Upper lobe of left lung (tissue), 6 donors: ENCODE results near the gene SPRR1A. TPM values are rescaled to one million over a fixed set of nuclear protein-coding genes. Genes with fewer than 3 reads are reported as not detected.

Source experiments
- ATAC-seq, 2 donors: fragments of 200-7000 bp; cut with Tn5 transposase; one replicate each; pipeline ENCODE4 v1.9.1; 2022; ENCODE audit warnings: mild to moderate bottlenecking in 2 of 2, moderate library complexity in 2 of 2; ENCODE audit not compliant: low FRiP score in 2 of 2
- DNase-seq, 2 donors: peaks; one replicate each; pipeline ENCODE4 v3.0.0-alpha.2; 2019 to 2020
- H3K27ac ChIP-seq, 4 donors: fragments of 200-600 bp; sonication (generic); one replicate each; pipeline ENCODE4 v1.5.1; 2016 to 2019
- H3K27me3 ChIP-seq, 4 donors: fragments of 200-600 bp; sonication (generic); one replicate each; pipeline ENCODE4 v1.5.1; 2017 to 2019
- H3K36me3 ChIP-seq, 4 donors: fragments of 200-600 bp; sonication (generic); one replicate each; pipeline ENCODE4 v1.5.1; 2016 to 2019
- H3K4me1 ChIP-seq, 4 donors: fragments of 200-600 bp; sonication (generic); one replicate each; pipeline ENCODE4 v1.5.1; 2018 to 2019
- H3K4me3 ChIP-seq, 4 donors: fragments of 200-600 bp; sonication (generic); one replicate each; pipeline ENCODE4 v1.5.1; 2017 to 2019; ENCODE audit warnings: mild to moderate bottlenecking in 2 of 4, moderate library complexity in 1 of 4
- H3K9me3 ChIP-seq, 4 donors: fragments of 200-600 bp; sonication (generic); one replicate each; pipeline ENCODE4 v1.5.1; 2018 to 2019
- EP300 ChIP-seq, 4 donors: sonication (generic); formaldehyde crosslinking; IDR thresholded peaks; one replicate each; pipeline ENCODE4 v1.5.1; 2017; ENCODE audit warnings: antibody characterized with exemption in 4 of 4, control low read depth in 2 of 4
- POLR2A ChIP-seq, 4 donors: fragments of 450-650 bp; IDR thresholded peaks; one replicate each; pipeline ENCODE4 v1.5.1; 2016 to 2017; ENCODE audit warnings: antibody characterized with exemption in 4 of 4, mild to moderate bottlenecking in 2 of 4
- POLR2AphosphoS5 ChIP-seq, 2 donors: sonication (generic); formaldehyde crosslinking; IDR thresholded peaks; one replicate each; pipeline ENCODE4 v1.5.1; 2017; ENCODE audit warnings: antibody characterized with exemption in 2 of 2
- WGBS, 2 donors: methylation state at CpG; one replicate each; pipeline ENCODE4 v1.1.5; 2017 to 2018; 5-methylcytosine and 5-hydroxymethylcytosine counted together
- small RNA-seq, 4 donors: library from RNA; depleted of rRNA; stranded (forward); fragments of <200 nt; gene quantifications; one replicate each; pipeline ENCODE3, GENCODE V24; 2016
- total RNA-seq, 6 donors: library from RNA; depleted of rRNA in 4 of 6; stranded (reverse); fragments of >200 nt in 4 of 6; gene quantifications; one replicate each; pipeline versions ENCODE4 v1.1.0 to v1.2.1, GENCODE V29; 2016 to 2021
- TF ChIP-seq, protein P1 (sequence below), 6 experiments: fragments of 450-650 bp in 4 of 6; fragments of 200-600 bp in 2 of 6; sonication (generic) in 2 of 6; IDR thresholded peaks; one replicate each; pipeline ENCODE4 v1.5.1; 2016 to 2019; ENCODE audit warnings: antibody characterized with exemption in 6 of 6
- donor health status: DM: no; HTN: no; CAD: no; lungs with moderate emphysema.
- donor health status: DM: no; HTN: yes; CAD: no; lungs with severe emphysema.

The SPRR1A gene
- total RNA-seq, 6 donors from 2014 or later: not detected

DNA sequence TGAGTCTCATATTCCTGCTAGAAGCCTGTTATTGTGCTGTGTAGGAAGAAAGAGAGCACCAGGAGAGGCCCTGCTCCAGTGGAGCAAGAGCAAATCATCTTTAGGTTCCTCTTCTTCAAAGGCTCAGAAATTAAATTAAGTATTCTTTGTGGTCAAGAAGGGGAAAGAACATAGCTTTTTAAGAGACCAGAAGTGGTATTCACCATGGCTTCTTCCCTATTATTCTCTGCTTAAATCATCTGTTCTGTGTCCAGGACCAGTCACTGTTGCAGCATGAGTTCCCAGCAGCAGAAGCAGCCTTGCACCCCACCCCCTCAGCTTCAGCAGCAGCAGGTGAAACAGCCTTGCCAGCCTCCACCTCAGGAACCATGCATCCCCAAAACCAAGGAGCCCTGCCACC lies 48.2 kb downstream of the SPRR1A start:
- no peaks in the 10 kb centered on the region for H3K9me3 ChIP-seq
- TF ChIP-seq, protein P1, sequence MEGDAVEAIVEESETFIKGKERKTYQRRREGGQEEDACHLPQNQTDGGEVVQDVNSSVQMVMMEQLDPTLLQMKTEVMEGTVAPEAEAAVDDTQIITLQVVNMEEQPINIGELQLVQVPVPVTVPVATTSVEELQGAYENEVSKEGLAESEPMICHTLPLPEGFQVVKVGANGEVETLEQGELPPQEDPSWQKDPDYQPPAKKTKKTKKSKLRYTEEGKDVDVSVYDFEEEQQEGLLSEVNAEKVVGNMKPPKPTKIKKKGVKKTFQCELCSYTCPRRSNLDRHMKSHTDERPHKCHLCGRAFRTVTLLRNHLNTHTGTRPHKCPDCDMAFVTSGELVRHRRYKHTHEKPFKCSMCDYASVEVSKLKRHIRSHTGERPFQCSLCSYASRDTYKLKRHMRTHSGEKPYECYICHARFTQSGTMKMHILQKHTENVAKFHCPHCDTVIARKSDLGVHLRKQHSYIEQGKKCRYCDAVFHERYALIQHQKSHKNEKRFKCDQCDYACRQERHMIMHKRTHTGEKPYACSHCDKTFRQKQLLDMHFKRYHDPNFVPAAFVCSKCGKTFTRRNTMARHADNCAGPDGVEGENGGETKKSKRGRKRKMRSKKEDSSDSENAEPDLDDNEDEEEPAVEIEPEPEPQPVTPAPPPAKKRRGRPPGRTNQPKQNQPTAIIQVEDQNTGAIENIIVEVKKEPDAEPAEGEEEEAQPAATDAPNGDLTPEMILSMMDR (IDR thresholded peaks at IDR 0.05): no peak
- TF ChIP-seq POLR2A (IDR thresholded peaks at IDR 0.05) (no peak), EP300 (IDR thresholded peaks at IDR 0.05) (no peak), POLR2AphosphoS5 (IDR thresholded peaks at IDR 0.05) (no peak)
- ATAC-seq (no peak), DNase-seq (no peak)
- H3K4me1 ChIP-seq: no peaks in the 10 kb centered on the region
- H3K36me3 ChIP-seq: no peaks in the 10 kb centered on the region
- H3K27ac ChIP-seq: no peak overlapping the region
- H3K4me3 ChIP-seq: no peak overlapping the region
- H3K27me3 ChIP-seq: no peaks in the 10 kb centered on the region

DNA sequence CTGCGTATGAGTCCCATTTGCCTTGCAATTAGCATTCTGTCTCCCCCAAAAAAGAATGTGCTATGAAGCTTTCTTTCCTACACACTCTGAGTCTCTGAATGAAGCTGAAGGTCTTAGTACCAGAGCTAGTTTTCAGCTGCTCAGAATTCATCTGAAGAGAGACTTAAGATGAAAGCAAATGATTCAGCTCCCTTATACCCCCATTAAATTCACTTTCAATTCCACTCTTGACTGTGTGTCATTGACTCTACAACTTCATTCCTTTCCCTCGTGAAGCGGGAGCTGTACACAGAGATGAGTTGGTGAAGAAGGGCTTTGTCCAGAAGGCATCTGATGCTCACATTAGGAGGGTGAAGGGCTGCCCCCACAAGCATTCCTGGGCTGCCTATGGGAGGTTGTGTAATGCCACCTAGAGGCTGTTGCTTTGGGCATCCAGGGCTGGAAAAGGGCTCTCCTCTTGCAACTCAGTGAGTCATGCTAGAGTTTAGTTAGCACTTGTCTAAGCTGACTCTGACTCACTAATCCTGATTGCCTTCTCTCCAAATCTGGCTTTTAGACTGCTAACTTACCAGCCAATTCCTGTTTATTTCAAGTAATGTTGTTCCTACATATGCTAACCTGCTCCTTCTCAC lies 48.9 kb downstream of the SPRR1A start:
- TF ChIP-seq EP300 (IDR thresholded peaks at IDR 0.05): no peak
- TF ChIP-seq POLR2A (IDR thresholded peaks at IDR 0.05): no peak
- no peak for TF ChIP-seq POLR2AphosphoS5 (IDR thresholded peaks at IDR 0.05)
- TF ChIP-seq, protein P1 (IDR thresholded peaks at IDR 0.05): no peak
- no peaks in the 10 kb centered on the region for H3K4me1 ChIP-seq
- ATAC-seq (peak; percentile 43 to 62), DNase-seq (peak in 1 of 2 donors; percentile 51)
- no peak overlapping the region for H3K27ac ChIP-seq
- no peaks in the 10 kb centered on the region for H3K27me3 ChIP-seq
- no peak overlapping the region for H3K4me3 ChIP-seq
- no peaks in the 10 kb centered on the region for H3K9me3 ChIP-seq
- WGBS, 2 donors: 54 to 61% methylated on average over 3 of the region's 3 CpGs
- no peaks in the 10 kb centered on the region for H3K36me3 ChIP-seq

DNA sequence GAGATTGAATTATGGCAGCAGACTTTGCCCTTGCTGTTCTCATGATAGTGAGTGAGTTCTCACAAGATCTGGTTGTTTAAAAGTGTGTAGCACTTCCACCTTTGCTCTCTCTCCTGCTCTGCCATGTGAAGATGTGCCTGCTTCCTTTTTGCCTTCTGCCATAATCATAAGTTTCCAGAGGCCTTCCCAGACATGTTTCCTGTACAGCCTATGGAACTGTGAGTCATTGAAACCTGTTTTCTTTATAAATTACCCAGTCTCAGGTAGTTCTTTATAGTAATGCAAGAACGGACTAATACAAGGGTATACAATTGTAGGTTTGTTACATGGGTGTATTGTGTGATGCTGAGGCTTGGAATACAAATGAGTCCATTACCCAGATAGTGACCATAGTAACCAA lies 51.3 kb downstream of the SPRR1A start:
- no peaks in the 10 kb centered on the region for H3K36me3 ChIP-seq
- TF ChIP-seq EP300 (IDR thresholded peaks at IDR 0.05) (no peak), POLR2A (IDR thresholded peaks at IDR 0.05) (no peak), POLR2AphosphoS5 (IDR thresholded peaks at IDR 0.05) (no peak)
- TF ChIP-seq, protein P1 (IDR thresholded peaks at IDR 0.05): no peak
- H3K9me3 ChIP-seq: no peaks in the 10 kb centered on the region
- no peaks in the 10 kb centered on the region for H3K4me1 ChIP-seq
- no peak overlapping the region for H3K27ac ChIP-seq
- ATAC-seq (no peak), DNase-seq (no peak)
- H3K4me3 ChIP-seq: no peak overlapping the region
- no peaks in the 10 kb centered on the region for H3K27me3 ChIP-seq
- WGBS, 2 donors: 70 to 89% methylated on average over 1 of the region's 1 CpG

Small RNA genes within 50 kb of the gene (small RNA-seq; reads per million reads assigned to genes)
- gene AL356867.1: 0 reads per million in 4 donors
- gene RF00322: 0 reads per million in 4 donors
- 0 reads per million in 4 donors for gene SPRR1A

Other genes starting within 250 kb of the SPRR1A start
- not detected for gene KPRP, start 226.1 kb upstream of the SPRR1A start, total RNA-seq
- gene LCE1F, start 208.9 kb upstream of the SPRR1A start, total RNA-seq: not detected
- not detected for gene LCE1E, start 197.8 kb upstream of the SPRR1A start, total RNA-seq
- not detected for gene LCE1D, start 187.4 kb upstream of the SPRR1A start, total RNA-seq
- not detected for gene LCE1C, start 177.4 kb upstream of the SPRR1A start, total RNA-seq
- not detected for gene LCE1B, start 172.1 kb upstream of the SPRR1A start, total RNA-seq
- gene LCE1A, start 156.6 kb upstream of the SPRR1A start, total RNA-seq: not detected
- not detected for gene LCE6A, start 141.2 kb upstream of the SPRR1A start, total RNA-seq
- not detected for gene LCE7A, start 124.1 kb upstream of the SPRR1A start, total RNA-seq
- not detected for gene SMCP, start 105.8 kb upstream of the SPRR1A start, total RNA-seq
- gene IVL, start 75.5 kb upstream of the SPRR1A start, total RNA-seq: under 1 TPM in 4 of 6 donors, not detected in 2; 0.23 to 0.69 (median 0.35) TPM
- not detected for gene SPRR5, start 36.9 kb upstream of the SPRR1A start, total RNA-seq
- gene SPRR4, start 13.4 kb upstream of the SPRR1A start, total RNA-seq: not detected
- not detected for gene SPRR3, start 17.7 kb downstream of the SPRR1A start, total RNA-seq
- gene SPRR1B, start 47.1 kb downstream of the SPRR1A start, total RNA-seq: not detected
- gene SPRR2D, start 57.0 kb downstream of the SPRR1A start, total RNA-seq: under 1 TPM in 1 of 6 donors, not detected in 5; 0.40 TPM
- gene SPRR2A, start 73.4 kb downstream of the SPRR1A start, total RNA-seq: not detected
- not detected for gene SPRR2B, start 87.5 kb downstream of the SPRR1A start, total RNA-seq
- not detected for gene SPRR2E, start 110.4 kb downstream of the SPRR1A start, total RNA-seq
- gene SPRR2F, start 129.4 kb downstream of the SPRR1A start, total RNA-seq: not detected
- not detected for gene SPRR2G, start 166.8 kb downstream of the SPRR1A start, total RNA-seq
- gene LELP1, start 219.3 kb downstream of the SPRR1A start, total RNA-seq: not detected
- not detected for gene PRR9, start 233.5 kb downstream of the SPRR1A start, total RNA-seq